ENCODE measurements around the gene SDSL.

Gene SDSL

GRCh38 chr12:113470871-113471618 lies 48.9 kb downstream of the SDSL start:
- no peak overlapping the region for H3K4me3 ChIP-seq (ENCODE audit: low read depth, low read length)

GRCh38 chr12:113471619-113472171 lies 49.5 kb downstream of the SDSL start, which contains the start of gene LHX5:
LHX5 (minus strand) TSS chr12:113471871; CDS start chr12:113471498, 373 bp downstream.
- H3K4me3 ChIP-seq (ENCODE audit: low read depth, low read length): no peak within 1 kb of the TSS
- DNase-seq (ENCODE audit: low read depth): no peak
- TF ChIP-seq CTCF (IDR thresholded peaks at IDR 0.05; ENCODE audit: low read depth, low read length, missing control alignments): no peak

More at GRCh38 chr12:113470871-113471618, 48.9 kb downstream of the SDSL start:
- no peak for DNase-seq (ENCODE audit: low read depth)
- TF ChIP-seq CTCF (IDR thresholded peaks at IDR 0.05; ENCODE audit: low read depth, low read length, missing control alignments): no peak

DNA sequence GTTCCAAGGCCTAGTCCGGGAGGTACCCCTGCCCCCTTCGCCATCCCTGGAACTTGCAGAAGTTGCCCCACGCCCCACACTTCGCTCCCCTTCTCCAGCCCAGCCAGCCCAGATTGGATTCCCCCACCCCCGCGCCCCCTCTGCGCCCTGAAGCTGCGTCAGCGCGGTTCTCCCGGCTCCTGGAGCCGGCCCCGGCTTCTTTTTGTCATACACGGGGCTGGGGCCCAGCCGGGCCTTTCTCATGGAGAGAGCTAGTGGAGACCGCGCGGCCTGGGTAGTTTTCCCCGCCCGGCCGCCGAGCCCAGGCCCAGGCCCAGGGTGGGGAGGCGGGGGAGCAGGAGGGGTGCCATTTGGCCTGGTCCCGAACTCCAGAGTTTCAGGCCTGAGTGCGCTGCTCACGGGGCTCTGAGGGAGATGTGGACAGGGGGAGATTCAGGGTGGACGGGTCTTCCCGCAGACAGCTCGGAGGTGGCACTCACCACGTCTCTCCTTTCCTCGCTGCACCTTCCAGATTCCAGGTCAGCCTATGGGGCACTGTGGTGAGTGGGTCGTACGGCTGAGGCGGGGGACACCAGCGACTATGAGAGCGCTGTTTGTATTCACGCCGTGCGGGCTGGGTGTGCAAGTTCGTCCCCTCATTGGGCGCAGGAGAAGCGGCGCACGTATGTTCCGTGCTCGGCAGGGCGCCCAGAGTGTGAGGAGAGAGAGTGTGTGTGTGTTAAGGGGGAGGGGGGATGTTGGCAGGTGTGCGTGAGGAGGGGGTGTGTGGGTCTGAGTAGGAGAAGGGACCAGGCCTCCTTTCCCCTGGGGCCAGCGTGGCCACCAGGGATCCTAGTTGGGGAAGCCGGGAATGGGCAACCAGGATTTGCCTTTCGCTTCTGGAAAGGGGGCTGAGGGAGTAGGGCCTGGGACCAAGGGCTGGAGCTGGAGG lies 50.3 kb downstream of the SDSL start:
- DNase-seq (ENCODE audit: low read depth): no peak
- no peak overlapping the region for H3K4me3 ChIP-seq (ENCODE audit: low read depth, low read length)
- TF ChIP-seq CTCF (IDR thresholded peaks at IDR 0.05; ENCODE audit: low read depth, low read length, missing control alignments): no peak

DNA sequence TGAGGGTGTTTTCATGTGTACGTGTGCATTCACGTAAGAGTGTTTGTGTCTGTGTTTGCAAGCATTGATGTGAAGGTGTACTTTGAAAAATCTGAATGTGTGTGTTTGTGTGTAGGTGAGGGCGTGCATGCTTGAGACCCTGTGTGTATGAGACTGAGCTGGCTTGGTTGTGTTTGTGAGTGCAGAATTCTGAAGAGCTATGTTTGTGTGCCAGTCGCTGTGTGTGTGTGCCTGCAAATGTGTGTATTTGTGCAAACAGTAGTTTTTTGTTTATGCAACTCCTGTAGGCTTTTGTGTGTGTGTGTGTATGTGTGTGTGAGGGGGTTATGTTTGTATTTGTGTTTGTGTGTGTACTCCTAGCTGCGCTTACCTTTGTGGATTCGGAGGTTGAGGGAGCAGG lies 51.2 kb downstream of the SDSL start:
- no peak for TF ChIP-seq CTCF (IDR thresholded peaks at IDR 0.05; ENCODE audit: low read depth, low read length, missing control alignments)

GRCh38 chr12:113473942-113474341 lies 51.8 kb downstream of the SDSL start:
- DNase-seq (ENCODE audit: low read depth): no peak
- TF ChIP-seq CTCF (IDR thresholded peaks at IDR 0.05; ENCODE audit: low read depth, low read length, missing control alignments): no peak
- no peak overlapping the region; the same call in 1 of the 2 replicates for H3K4me3 ChIP-seq (ENCODE audit: low read depth, low read length)

More for the DNA sequence above, 51.2 kb downstream of the SDSL start:
- no peak overlapping the region for H3K4me3 ChIP-seq (ENCODE audit: low read depth, low read length)
- DNase-seq (ENCODE audit: low read depth): no peak

DNA sequence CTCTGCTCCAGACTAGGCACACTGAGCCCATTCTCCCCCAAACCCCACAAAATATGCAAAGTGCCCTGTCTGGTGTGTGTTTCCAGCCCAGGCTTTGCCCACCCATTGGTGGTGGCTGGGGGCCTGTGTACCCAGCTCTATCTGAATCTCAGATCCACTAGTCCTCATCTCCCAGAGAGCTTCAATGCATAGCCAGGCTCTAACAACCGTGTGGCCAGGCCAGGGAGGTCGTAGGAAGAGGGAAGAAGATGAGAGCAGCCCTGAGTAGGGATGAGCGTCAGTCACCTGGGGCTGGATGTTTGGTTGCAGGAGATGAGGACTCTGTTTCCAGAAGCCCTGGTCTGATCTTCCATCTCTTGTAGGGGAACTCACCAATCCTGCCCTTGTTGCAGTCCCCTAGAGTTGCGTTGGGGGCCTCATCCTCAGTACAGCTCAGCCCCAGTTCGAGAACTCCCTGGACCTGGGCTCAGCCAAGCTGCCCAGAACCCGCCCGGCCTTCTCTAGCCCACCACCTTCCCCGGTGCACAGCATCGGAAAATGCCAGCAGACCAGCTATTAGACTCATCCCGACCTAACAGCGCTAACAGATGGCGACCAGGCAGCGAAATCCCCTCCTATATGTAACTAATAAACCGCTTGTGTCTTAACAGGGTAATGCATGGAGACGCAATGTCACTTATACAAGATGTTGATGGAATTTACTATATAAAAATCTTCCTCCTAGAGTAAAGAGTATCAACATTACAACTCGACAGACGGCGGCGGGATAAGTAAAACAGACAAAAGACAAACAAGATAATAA lies 52.7 kb downstream of the SDSL start:
- H3K4me3 ChIP-seq (ENCODE audit: low read depth, low read length): no peak overlapping the region
- TF ChIP-seq CTCF (IDR thresholded peaks at IDR 0.05; ENCODE audit: low read depth, low read length, missing control alignments): no peak

More for the DNA sequence above, 52.7 kb downstream of the SDSL start:
- no peak for DNase-seq (ENCODE audit: low read depth)
